Left cardiac atrium (tissue), 4 donors: ENCODE measurements around the gene TCFL5. TPM values are rescaled to one million over a fixed set of nuclear protein-coding genes. Genes with fewer than 3 reads are reported as not detected.

Source experiments
- ATAC-seq, 2 donors: fragments of 200-7000 bp; cut with Tn5 transposase; one replicate each; pipeline ENCODE4 v1.9.1; 2020; ENCODE audit warnings: mild to moderate bottlenecking in 2 of 2, moderate library complexity in 2 of 2
- DNase-seq: peaks from one replicate; pipeline ENCODE4 v3.0.0-alpha.2; 2020
- intact Hi-C, 2 donors: fragments of 100-400 bp; cut with DNase I; formaldehyde crosslinking; loops; one replicate each; pipeline versions ENCODE4 v1.14.1 to v1.15.1; 2022 to 2023
- long read RNA-seq: library from polyadenylated mRNA; unstranded; transcript quantifications from one replicate; pipeline ENCODE4 v2.0.0, GENCODE V29; 2021
- total RNA-seq, 2 donors: library from RNA; stranded (reverse); fragmentation: NEBNext Ultra II Directional; extraction: Animal tissue kit (Norgen Biotek cat#: 25700); gene quantifications; one replicate each; pipeline ENCODE4 v1.2.1, GENCODE V29; 2021
- donor health status: DM: no; HTN: yes; CAD: no.
- donor health status: DM: no; HTN: yes; CAD: no; lungs with severe emphysema.
- donor health status: DM: yes; HTN: yes; CAD: no.
- donor health status: Dilated cardiomyopathy.

TCFL5 gene
- total RNA-seq = 1 to 10 TPM; 6.4 to 8.4 TPM
- long read RNA-seq, partial matches to known transcripts = 0 of 1 reads
- long read RNA-seq, other reads (novel, unspliced or antisense) = 1 of 1 reads

- intact Hi-C loops = no loop called here
- peak; percentile 89 for DNase-seq
- peak; percentile 99 for ATAC-seq
Observed at GRCh38 chr20:62861726-62862336, at the start of gene TCFL5. TSS of gene TCFL5 (minus strand) at chr20:62861822. CDS start at chr20:62861670, 152 bp downstream.

- ATAC-seq = no peak
- intact Hi-C loops = no loop called here
- no peak for DNase-seq
Observed at GRCh38 chr20:62910777-62911497, 49.3 kb upstream of the TCFL5 start.

GRCh38 chr20:62910217-62910766, 48.7 kb upstream of the TCFL5 start:
- no peak for ATAC-seq
- intact Hi-C loops = no loop called here
- peak; percentile 5 for DNase-seq

GRCh38 chr20:62908971-62909791, 47.6 kb upstream of the TCFL5 start:
- ATAC-seq (no peak), DNase-seq (peak; percentile 5)
- intact Hi-C loops = no loop called here

DNA sequence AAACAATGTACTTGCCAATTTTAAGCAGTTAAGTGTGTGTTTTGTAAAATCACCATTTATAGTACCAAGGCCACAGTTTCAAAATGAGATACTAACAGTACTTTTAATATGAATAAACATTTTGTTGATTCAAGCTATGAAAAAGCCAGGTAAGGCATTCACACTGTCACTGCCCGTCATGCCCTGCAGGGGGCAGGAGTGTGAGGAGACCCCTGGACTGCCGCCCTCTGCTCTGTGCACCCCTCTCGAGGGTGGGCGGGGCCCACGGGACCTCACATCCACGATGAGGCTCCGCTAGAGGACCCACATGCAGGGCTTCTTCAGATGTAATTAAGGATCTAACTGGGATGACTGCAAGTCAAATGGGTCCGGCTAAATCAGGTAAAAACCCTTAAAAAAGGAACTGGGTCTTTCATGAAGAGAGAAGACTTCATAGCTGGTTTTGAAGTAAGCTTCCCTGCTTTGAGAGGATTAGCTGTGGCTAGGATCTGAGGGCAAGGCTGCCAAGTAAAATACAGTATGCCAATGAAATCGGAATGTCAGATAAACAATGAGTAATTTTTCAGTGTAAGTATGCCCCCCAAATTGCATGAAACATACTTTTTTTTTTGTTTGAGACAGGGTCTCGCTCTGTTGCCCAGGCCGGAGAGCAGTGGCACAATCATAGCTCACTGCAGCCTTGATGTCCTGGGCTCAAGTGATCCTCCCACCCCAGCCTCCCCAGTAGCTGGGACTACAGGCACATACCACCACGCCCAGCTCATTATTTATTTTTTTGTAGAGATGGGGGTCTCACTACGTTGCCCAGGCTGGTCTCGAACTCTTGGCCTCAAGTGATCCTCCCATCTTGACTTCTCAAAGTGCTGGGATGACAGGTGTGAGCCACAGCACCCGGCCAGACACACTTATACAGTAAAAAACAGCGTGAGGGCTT, 46.0 kb upstream of the TCFL5 start:
- ATAC-seq (no peak), DNase-seq (peak; percentile 3)
- intact Hi-C loops = no loop called here

DNA sequence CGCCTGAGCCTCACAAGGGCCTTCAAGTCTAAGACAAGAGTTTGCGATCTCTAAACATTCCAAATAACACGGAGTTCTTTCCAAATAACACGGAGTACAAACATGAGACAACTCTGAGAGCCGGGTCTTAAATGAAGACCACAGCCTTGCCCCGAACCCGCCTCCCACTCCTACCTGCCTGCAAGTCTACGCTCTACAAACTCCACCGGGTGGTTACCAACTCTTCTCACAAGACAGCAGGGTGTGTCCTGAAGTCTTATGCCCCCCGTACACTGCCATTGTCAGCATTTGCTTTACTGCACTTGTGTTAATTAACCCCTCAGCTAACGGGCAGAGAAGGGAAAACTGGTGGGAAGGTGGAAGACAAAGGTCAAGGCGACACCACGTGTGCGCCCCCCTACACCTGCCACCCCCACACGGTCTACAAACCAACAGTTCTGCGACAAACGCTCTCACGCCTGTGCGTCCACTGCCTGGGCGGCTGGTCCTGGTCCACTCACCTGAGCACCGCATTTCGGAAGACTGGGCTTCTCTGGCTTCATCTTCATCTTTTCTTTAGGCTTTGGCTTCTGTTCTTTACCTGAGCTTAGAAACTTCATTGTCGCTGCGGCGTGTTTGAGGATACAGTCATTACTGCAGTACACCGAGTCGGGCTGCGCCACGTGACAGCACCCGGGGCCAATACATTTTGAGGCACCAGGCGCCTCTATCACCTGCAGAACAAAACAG, 45.2 kb upstream of the TCFL5 start:
- intact Hi-C loops = no loop called here

DNA sequence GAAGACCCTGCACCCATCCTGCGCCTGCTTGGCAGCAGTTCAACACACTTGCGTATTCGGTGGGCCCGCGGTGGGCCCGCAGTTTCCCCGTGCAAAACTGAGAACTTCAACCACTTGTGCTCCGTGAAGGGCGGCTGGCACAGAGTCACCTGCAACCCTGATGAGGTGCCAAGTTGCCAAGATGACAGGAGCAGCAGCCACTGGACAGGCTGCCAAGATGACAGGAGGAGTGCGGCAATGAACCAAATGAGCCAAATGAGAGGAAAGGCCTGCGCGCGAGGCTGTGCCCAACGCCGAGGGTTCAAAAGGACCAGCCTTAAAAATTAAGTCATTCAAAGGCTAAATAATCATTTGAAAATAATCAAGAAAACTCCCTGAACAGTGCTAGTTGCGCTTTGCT, 44.6 kb upstream of the TCFL5 start:
- intact Hi-C loops = no loop called here
- no peak for ATAC-seq
- peak; percentile 25 for DNase-seq

More for the DNA sequence above, 45.2 kb upstream of the TCFL5 start:
- DNase-seq (peak; percentile 0), ATAC-seq (no peak)

DNA sequence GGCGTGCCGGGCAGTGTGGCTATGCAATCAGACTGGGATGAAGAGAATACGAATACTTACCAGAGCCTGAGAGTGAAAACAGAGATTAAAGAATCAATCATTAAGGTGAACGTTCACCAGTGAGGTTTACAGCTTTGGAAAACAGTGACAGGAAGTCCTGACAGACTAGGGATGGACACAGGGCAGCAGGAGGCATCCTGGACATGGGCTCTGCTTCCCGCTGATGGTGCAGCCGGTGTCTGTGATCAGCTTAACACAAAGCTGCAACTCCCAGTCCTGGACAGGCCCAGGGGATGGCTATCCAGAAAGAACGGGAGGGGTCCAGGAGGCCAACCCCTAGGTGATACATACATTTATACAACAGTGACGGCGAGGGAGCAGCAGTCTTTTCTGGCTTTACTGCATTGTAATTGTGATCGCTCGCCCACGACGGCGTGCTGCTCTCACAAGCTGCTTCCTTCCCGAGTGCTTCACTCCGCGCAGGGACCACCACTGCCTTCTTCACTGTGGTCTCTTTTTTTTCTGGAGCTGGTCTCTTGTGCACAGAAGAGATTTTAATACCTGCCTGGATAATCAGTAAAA, 44.0 kb upstream of the TCFL5 start:
- ATAC-seq (no peak), DNase-seq (peak; percentile 17)
- intact Hi-C loops = no loop called here

GRCh38 chr20:62902926-62903615, 41.4 kb upstream of the TCFL5 start:
- intact Hi-C loops = no loop called here
- DNase-seq (peak; percentile 3), ATAC-seq (no peak)

DNA sequence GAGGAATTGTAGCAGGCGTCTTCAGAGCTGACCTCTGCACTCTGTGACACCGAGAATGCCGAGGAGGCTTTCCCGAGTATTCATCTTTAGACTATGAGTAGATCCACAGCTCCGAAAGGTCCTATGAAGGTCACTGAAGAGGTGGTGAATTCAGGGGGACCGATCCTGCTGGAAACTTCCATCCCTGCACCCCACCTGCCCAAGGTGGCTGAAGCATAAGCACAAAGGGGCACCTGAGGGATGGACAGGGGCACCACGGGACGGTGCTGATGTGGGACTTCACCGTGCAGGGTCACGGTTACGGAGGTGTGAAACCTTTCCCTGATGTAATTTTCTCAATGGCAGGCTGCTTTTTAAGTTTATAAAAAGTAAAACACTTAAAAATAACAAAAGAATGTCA, 40.3 kb upstream of the TCFL5 start:
- DNase-seq (no peak), ATAC-seq (no peak)
- intact Hi-C loops = no loop called here

DNA sequence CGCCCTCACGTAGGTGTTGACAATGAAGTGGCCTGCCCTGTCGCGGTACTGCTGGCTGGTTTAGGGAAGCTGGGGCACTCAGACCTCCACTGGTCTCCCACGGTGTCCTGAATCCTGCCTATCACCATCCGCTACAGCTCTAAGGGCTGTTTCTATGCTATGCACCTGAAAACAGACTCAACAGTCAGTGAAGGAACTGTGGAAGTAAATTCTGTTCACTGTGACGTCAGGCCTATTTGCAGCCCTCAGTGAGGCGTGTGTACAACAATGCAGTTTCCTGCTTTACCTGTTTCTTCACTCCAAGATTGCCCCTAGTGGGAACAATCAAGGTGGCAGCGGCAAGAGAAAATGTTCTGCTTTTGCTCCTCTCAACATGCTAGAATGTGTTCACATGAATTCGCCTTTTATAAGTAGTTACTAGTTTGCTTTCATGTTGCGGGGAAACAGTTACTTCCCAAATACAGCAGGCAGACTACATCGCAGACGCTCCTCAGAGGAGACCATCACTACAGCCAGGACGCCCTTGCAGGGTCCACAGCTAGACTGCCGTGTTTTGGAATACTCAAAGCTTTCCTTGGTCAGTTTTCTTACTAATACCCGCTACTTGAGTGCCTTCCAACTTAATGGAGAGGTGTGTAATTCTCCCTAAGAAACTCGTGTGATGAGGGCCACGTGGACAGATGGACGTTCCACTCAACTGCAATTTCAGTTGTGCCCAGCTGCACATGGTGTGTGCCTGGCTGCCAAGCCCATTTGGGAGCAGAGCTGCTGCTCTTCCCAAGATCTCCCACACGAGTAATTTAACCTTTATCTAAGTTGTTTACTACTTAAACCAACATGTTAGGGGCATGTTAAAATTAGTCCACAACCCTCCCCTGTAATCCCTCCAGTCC, 39.3 kb upstream of the TCFL5 start:
- ATAC-seq (peak in 1 of 2 donors; percentile 5), DNase-seq (no peak)
- intact Hi-C loops = loop anchor here in 1 of 2 donors (1.0 kb wide), 1 partner anchor 108 kb away; no protein-coding TSS in a partner anchor

DNA sequence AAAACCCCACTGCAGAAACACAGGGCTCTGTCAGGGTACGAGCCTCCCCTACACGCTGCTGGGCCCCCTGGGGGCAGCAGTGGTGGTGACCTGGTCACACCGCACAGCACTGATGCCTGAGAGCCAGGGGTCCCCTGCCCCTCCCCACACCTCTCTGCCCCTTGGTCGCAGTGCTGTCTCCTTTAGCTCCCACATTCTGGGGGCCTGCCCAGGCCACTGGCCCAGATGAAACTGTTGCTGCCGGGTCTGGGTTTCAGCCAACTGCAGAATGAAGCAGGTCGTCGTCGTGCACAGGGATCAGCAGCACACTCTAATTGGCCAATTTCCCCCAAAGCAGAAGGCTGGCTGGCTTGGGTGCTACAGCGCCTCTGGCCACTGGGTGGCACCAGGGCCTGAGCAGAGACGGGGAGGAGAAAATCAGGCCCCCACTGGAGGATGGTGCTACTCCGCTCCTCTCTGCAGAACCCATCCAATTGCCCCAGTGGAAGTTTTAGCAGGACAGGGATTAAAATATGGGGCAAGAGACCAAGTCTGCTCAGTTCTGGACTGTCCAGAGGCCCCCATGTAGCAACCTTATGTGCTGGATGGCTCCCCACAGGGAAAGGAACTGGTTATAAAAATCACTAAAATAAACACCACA, 38.5 kb upstream of the TCFL5 start:
- DNase-seq (peak; percentile 73), ATAC-seq (peak; percentile 92 to 96)
- intact Hi-C loops = loop anchor here in 1 of 2 donors (1.0 kb wide), 1 partner anchor 109 kb away; no protein-coding TSS in a partner anchor

DNA sequence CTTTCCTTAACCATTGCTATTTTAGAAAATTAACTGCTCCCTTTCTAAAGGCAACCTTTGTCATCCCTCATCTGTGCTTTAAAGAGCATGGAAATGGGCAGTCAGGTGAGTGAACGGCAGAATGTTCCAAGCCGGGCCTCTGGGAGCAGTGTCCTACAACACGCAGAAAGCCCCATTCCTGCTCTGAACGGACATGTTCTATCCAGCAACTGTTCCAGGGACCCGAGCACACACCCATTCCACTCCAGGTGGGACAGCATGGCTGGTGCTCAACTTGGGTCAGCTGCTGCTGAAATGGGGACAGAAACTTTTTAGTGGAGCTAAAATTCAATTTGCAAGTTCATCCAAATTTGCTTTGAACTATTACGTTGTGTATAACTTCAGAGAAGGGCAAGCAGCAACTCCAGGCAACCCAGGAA, 38.0 kb upstream of the TCFL5 start:
- ATAC-seq (peak; percentile 44 to 45), DNase-seq (no peak)
- intact Hi-C loops = loop anchor here in 1 of 2 donors (1.0 kb wide), 1 partner anchor 110 kb away; no protein-coding TSS in a partner anchor

DNA sequence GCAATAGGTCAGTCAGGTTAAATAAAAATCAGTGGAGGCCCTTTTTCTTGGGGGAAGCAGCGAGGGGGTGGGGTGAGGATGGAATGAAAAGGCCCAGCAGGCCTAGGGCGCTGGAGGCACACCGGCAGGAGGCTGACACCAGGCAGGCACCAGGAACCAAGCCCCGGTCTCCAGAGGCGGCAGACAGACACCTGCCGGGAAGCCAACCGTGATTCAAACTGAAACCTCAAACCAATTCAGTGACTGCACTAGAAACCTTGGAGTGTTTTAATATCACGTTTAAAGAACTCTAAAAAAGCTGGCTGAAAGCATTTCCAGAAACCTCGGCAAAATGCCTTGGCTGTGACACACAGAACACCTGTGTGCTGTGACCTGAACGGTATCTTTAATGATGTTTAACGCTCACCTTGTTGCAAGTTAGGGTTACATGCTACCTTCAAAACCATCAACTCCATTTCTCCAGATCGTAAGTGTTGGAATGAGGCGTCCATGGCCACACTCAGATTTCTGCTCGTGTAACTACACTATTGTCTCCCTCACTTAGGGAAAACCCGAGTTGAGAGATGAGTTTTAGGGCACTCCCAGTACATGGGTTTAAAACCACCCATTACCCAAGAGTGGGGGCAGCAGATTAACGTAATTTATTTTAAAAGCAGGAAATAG, 37.5 kb upstream of the TCFL5 start:
- DNase-seq (no peak), ATAC-seq (no peak)
- intact Hi-C loops = no loop called here
